ENCODE results near the gene NFATC2.

GRCh38 chr20:51566594-51566993 is 24.1 kb upstream of the NFATC2 start:
- TF ChIP-seq POLR2A (IDR thresholded peaks at IDR 0.05) (no peak), CTCF (IDR thresholded peaks at IDR 0.05) (no peak)
